ENCODE measurements around the gene TTC21B. TPM values are rescaled to one million over a fixed set of nuclear protein-coding genes. Genes with fewer than 3 reads are reported as not detected.
A peak's percentile ranks its signal among the peaks of the same experiment; 100 is the strongest.

Gene TTC21B
- total RNA-seq = 10 to 100 TPM; 10.9 to 17.9 (median 13.4) TPM
- polyA plus RNA-seq = 1 to 10 TPM; 3.3 to 8.0 TPM
- long read RNA-seq, donor 1, full-length matches to known transcripts = 16 of 19 reads
- long read RNA-seq, donor 1, partial matches to known transcripts = 1 of 19 reads
- long read RNA-seq, donor 1, other reads (novel, unspliced or antisense) = 2 of 19 reads
- long read RNA-seq, donor 2, full-length matches to known transcripts = 23 of 33 reads
- long read RNA-seq, donor 2, partial matches to known transcripts = 4 of 33 reads
- long read RNA-seq, donor 2, other reads (novel, unspliced or antisense) = 6 of 33 reads
- long read RNA-seq, donor 3, full-length matches to known transcripts = 24 of 34 reads
- long read RNA-seq, donor 3, partial matches to known transcripts = 9 of 34 reads
- long read RNA-seq, donor 3, other reads (novel, unspliced or antisense) = 1 of 34 reads

GRCh38 chr2:165953655-165954606 lies at the start of gene TTC21B:
TTC21B (minus strand) TSS chr2:165953776; CDS start chr2:165953705, 71 bp downstream.
- H3K4me3 ChIP-seq = peak within 1 kb of the TSS; percentile 59 to 84 (median 79)
- peak; percentile 75 to 89 (median 85) for TF ChIP-seq CTCF (IDR thresholded peaks at IDR 0.05)
- H3K9me3 ChIP-seq = no peaks in the 10 kb centered on the region
- peaks cover 0 to 7% (median 3%) of the 10 kb centered on the region in 9 donors for H3K36me3 ChIP-seq
- peak within 1 kb of the TSS; percentile 56 to 92 (median 84) for H3K27ac ChIP-seq
- 0 to 1% methylated on average over 55 of the region's 55 CpGs for WGBS, 2 donors
- intact Hi-C loops (cut with DNase I) = loop anchor here in 9 of 10 donors (2.0 to 10.0 kb wide), 4 partner anchors 171 to 228 kb away; partner anchors contain the start of gene SCN1A (in 8 of the 9)
- peak; percentile 99 to 100 (median 100) for ATAC-seq
- H3K27me3 ChIP-seq = no peaks in the 10 kb centered on the region
- DNase-seq = peak; percentile 96
- H3K4me1 ChIP-seq = peaks cover 3 to 35% (median 20%) of the 10 kb centered on the region in 9 donors

GRCh38 chr2:166000401-166000800 lies 46.8 kb upstream of the TTC21B start:
- H3K4me1 ChIP-seq = no peaks in the 10 kb centered on the region
- no peak for TF ChIP-seq CTCF (IDR thresholded peaks at IDR 0.05)
- no peak overlapping the region for H3K4me3 ChIP-seq
- H3K27me3 ChIP-seq = no peaks in the 10 kb centered on the region
- no peak overlapping the region for H3K27ac ChIP-seq
- DNase-seq (no peak), ATAC-seq (no peak)
- H3K36me3 ChIP-seq = no peaks in the 10 kb centered on the region
- intact Hi-C loops (cut with DNase I) = no loop called here
- WGBS, 2 donors = 55 to 64% methylated on average over 2 of the region's 2 CpGs
- no peaks in the 10 kb centered on the region for H3K9me3 ChIP-seq

- Histone ChIP-seq H3K4me1 (no peaks in the 10 kb centered on the region), H3K4me3 (no peak overlapping the region), H3K36me3 (no peaks in the 10 kb centered on the region), H3K27me3 (peaks cover 0 to 4% (median 0%) of the 10 kb centered on the region in 7 donors), H3K9me3 (peaks cover 0 to 7% (median 0%) of the 10 kb centered on the region in 11 donors), H3K27ac (no peak overlapping the region)
- intact Hi-C loops (cut with DNase I) = no loop called here
- DNase-seq = no peak
- no peak for ATAC-seq
- TF ChIP-seq CTCF (IDR thresholded peaks at IDR 0.05) = no peak
Observed at GRCh38 chr2:165990846-165991245, 37.3 kb upstream of the TTC21B start.

GRCh38 chr2:165989851-165990250 lies 36.3 kb upstream of the TTC21B start:
- Histone ChIP-seq H3K9me3 (peaks cover 0 to 7% (median 0%) of the 10 kb centered on the region in 11 donors), H3K27ac (no peak overlapping the region), H3K36me3 (no peaks in the 10 kb centered on the region), H3K4me3 (no peak overlapping the region), H3K27me3 (peaks cover 0 to 4% (median 0%) of the 10 kb centered on the region in 7 donors), H3K4me1 (no peaks in the 10 kb centered on the region)
- WGBS, 2 donors = 32 to 39% methylated on average over 1 of the region's 1 CpG
- no peak for DNase-seq
- no peak for TF ChIP-seq CTCF (IDR thresholded peaks at IDR 0.05)
- intact Hi-C loops (cut with DNase I) = no loop called here
- ATAC-seq = no peak

Data from heart right ventricle (tissue), 16 donors.